Erythroblast (primary cell): ENCODE data around the gene CHIC2.

Source experiments
- GATA1 ChIP-seq: IDR thresholded peaks from 2 replicates; pipeline ENCODE4 v1.6.1; 2011; ENCODE audit warnings: low read depth, mild to moderate bottlenecking, control low read depth, low read length, moderate library complexity
- POLR2A ChIP-seq: IDR thresholded peaks from 2 replicates; pipeline ENCODE4 v1.6.1; 2011; ENCODE audit warnings: mild to moderate bottlenecking, low read length

DNA sequence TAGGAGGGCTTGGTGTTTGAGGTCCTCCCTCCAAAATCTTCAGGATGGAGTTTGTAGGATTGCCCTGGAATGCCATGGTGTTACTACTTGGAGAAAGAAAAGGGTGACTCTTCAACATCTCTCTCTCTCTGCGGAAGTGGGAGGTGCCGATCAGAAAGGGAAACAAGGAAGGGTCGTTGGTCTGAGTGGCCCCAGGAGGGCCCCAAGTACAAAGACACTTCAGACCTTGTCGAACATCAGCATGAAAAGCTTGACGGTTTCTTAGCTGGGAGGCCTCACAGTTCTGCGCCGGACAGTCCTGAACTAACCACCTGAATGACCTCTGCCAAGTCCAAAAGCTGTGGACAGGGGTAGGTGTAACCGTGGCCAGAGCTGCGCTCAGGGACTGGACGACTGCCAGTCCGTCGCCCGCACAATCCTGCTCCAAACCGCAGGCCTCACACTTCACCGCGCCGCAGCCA is 34.9 kb upstream of the CHIC2 start:
- no peak for TF ChIP-seq POLR2A
- TF ChIP-seq GATA1, result no peak
